Activated CD4-positive, alpha-beta T cell treated with anti-CD3 and anti-CD28 coated beads for 1 hour (primary cell): ENCODE data around the gene KRTAP2-3.
"Not testable (repeated sequence)": the region's sequence is repeated elsewhere in the genome, so short reads cannot be mapped to it uniquely, and the experiment has no call there.

Source experiments
- DNase-seq: peaks from one replicate; pipeline ENCODE4 v3.0.0-alpha.2; 2020

KRTAP2-3 gene

GRCh38 chr17:41065829-41066624, 6.1 kb upstream of the KRTAP2-3 start, which contains the start of gene KRTAP2-4:
Gene KRTAP2-4 (minus strand): TSS chr17:41065879. CDS start chr17:41065845, 34 bp downstream.
- DNase-seq: no peak

GRCh38 chr17:41065016-41065689, 5.2 kb upstream of the KRTAP2-3 start:
- not testable (repeated sequence) for DNase-seq

GRCh38 chr17:41064301-41064700, 4.4 kb upstream of the KRTAP2-3 start:
- DNase-seq: no peak

- DNase-seq: no peak
Observed at GRCh38 chr17:41063449-41063848, 3.5 kb upstream of the KRTAP2-3 start.

GRCh38 chr17:41061964-41062363, 2.0 kb upstream of the KRTAP2-3 start:
- no peak for DNase-seq

GRCh38 chr17:41059276-41060051, 450 bp downstream of the KRTAP2-3 start:
- DNase-seq: not testable (repeated sequence)

GRCh38 chr17:41058741-41059140, 1.2 kb downstream of the KRTAP2-3 start:
- no peak for DNase-seq

GRCh38 chr17:41057547-41057946, 2.4 kb downstream of the KRTAP2-3 start:
- no peak for DNase-seq

- not testable (repeated sequence) for DNase-seq
Observed at GRCh38 chr17:41055130-41055529, 4.8 kb downstream of the KRTAP2-3 start, which contains the start of gene KRTAP2-2. Gene KRTAP2-2 (minus strand): TSS chr17:41055230. CDS start chr17:41055211, 19 bp downstream.

- not testable (repeated sequence) for DNase-seq
Observed at GRCh38 chr17:41054556-41054955, 5.4 kb downstream of the KRTAP2-3 start.

GRCh38 chr17:41054025-41054424, 5.9 kb downstream of the KRTAP2-3 start:
- no peak for DNase-seq

- no peak for DNase-seq
Observed at GRCh38 chr17:41052566-41052965, 7.3 kb downstream of the KRTAP2-3 start.

GRCh38 chr17:41049110-41049509, 10.8 kb downstream of the KRTAP2-3 start:
- no peak for DNase-seq

GRCh38 chr17:41048441-41048840, 11.5 kb downstream of the KRTAP2-3 start:
- no peak for DNase-seq

GRCh38 chr17:41046735-41047465, 13.0 kb downstream of the KRTAP2-3 start, which contains the start of gene KRTAP2-1:
Gene KRTAP2-1 (minus strand): TSS chr17:41047316. CDS start chr17:41047267, 49 bp downstream.
- not testable (repeated sequence) for DNase-seq

- DNase-seq: no peak
Observed at GRCh38 chr17:41042953-41043352, 17.0 kb downstream of the KRTAP2-3 start.

- DNase-seq: not testable (repeated sequence)
Observed at GRCh38 chr17:41040783-41041571, 18.9 kb downstream of the KRTAP2-3 start, which contains the start of gene KRTAP1-1. Gene KRTAP1-1 (minus strand): TSS chr17:41041450. CDS start chr17:41041397, 53 bp downstream.

- no peak for DNase-seq
Observed at GRCh38 chr17:41037853-41038350, 22.0 kb downstream of the KRTAP2-3 start.

GRCh38 chr17:41034346-41034935, 25.5 kb downstream of the KRTAP2-3 start, which contains the start of gene KRTAP1-3:
Gene KRTAP1-3 (minus strand): TSS chr17:41034874. CDS start chr17:41034821, 53 bp downstream.
- not testable (repeated sequence) for DNase-seq

- no peak for DNase-seq
Observed at GRCh38 chr17:41029633-41030245, 30.2 kb downstream of the KRTAP2-3 start, which contains the start of gene KRTAP1-4. Gene KRTAP1-4 (minus strand): TSS chr17:41030195. CDS start chr17:41030078, 117 bp downstream.
